Raji (cell line): ENCODE data around the gene PACSIN2.

Source experiments
- POLR2A ChIP-seq: IDR thresholded peaks from 2 replicates; pipeline ENCODE4 v1.6.1; 2011; ENCODE audit warnings: low read depth, low read length, control low read depth; ENCODE audit not compliant: insufficient read depth

The PACSIN2 gene

DNA sequence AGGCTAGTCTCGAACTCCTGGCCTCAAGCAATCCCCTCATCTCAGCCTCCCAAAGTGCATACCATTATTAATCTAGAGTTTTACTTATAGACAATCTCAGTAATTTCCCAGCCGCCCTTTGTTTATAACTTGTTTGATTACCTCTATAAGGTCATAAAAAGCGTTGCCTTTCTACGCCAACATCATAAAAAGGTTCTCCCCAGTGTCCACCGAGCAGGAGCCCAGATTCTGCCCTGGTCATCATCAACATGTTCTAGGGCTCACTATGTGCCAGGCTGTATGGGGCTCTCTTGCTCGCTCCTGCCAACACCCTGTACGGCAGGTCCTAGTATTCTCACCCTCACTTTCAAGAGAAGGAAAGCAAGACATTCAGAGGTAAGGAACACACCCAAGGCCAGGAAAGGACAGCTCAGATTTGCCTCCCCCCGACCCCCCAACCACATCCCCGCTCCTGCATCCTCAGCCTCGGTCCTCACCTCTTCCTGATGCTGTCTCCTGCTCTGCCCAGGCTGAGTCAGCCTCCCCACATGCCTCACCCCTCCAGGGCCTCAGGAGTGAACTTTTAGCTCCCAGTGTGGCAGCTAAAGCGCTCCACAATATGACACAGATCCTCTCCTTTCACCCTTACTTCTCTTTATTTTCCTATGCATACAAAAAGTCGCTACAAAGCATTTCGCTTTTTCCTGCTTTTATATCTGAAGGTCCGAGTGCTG is 172.1 kb downstream of the PACSIN2 start:
- TF ChIP-seq POLR2A: no peak

GRCh38 chr22:42841444-42841843 is 173.5 kb downstream of the PACSIN2 start:
- no peak for TF ChIP-seq POLR2A

DNA sequence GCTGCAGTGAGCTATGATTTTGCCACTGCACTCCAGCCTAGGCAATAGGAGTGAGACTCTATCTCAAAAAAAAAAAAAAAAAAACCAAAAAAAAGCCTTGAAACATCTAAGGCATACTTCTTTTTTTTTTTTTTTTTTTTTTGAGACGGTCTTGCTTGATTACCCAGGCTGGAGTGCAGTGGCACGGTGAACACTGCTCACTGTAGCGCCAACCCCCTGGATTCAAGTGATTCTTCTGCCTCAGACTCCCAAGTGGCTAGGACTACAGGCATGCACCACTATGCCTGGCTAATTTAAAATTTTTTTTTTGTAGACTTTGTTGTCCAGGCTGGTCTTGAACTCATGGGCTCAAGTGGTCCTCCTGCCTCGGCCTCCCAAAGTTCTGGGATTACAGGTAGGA is 177.4 kb downstream of the PACSIN2 start:
- no peak for TF ChIP-seq POLR2A

GRCh38 chr22:42836026-42836425 is 178.9 kb downstream of the PACSIN2 start:
- no peak for TF ChIP-seq POLR2A

DNA sequence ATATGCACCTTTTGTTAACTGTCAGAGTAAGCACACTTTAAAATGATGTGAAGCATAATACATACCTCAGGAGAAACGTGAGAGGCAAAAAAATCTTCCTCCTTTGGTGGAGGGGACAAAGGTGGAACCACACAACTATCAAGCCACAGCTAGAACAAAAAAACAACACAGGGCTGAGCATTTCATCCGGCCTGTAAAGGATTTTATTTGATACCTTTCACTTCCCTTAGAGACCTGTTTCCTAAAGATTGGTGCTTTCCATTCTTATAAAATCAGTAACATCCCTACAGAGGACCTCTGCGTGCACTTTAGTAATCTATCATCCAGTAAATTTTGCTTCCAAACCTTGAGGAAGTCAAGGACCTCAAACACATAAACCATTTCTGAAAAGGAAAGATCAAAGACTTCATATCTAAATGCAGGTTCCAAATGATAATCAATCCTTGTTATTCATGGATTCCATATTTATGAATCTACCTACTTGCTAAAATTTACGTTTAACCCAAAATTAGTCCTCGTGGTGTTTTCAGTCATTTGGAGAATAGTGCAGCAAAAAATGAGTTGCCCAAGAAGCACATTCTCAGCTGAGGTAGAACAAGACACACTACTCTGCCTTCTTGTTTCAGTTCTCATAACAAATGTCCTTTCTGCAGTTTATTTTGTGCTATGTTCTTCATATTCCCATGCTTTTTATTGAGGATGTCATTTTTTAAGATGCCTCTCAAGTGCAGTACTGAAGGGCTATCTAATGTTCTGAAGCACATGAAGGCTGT is 180.6 kb downstream of the PACSIN2 start:
- no peak for TF ChIP-seq POLR2A

GRCh38 chr22:42833104-42833503 is 181.8 kb downstream of the PACSIN2 start:
- TF ChIP-seq POLR2A: no peak

- no peak for TF ChIP-seq POLR2A
These were observed 183.2 kb downstream of the PACSIN2 start for GRCh38 chr22:42831712-42832111.

DNA sequence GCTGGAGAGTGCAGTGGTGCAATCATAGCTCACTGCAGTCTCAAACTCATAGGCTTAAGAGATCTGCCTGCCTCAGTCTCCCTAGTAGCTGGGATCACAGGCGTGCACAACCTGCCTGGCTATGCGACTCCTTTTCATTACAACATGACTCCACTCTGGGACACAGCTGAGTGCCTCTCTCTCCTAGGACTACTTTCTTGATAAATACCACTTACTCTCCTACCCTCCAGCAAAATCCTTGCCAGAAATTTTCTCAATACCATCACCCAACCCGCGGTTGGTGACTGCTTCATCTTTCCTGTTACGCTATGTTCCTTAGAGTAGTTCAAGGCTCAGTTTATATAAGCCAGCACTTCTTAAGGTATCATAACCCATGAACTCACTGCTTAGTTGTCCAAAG is 184.8 kb downstream of the PACSIN2 start:
- TF ChIP-seq POLR2A: no peak

DNA sequence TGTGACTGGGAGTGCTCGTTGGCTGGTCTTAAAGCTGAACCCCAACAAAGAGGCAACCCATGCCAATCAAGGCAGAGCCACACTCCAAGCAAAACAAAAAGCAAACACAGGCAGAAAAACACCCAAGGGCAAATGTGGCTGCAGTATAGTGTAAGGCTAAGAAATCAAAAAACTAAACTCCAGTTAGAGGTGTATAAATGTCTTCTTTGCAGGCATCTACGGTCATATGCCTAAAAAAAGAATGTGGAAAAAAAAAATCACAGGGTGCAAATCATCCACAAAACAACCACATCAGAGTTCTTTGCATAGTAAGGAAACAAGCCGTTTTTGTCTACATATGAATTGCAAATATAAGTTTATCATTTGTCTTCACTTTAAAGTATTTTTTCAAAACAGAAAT is 185.6 kb downstream of the PACSIN2 start:
- TF ChIP-seq POLR2A: no peak

DNA sequence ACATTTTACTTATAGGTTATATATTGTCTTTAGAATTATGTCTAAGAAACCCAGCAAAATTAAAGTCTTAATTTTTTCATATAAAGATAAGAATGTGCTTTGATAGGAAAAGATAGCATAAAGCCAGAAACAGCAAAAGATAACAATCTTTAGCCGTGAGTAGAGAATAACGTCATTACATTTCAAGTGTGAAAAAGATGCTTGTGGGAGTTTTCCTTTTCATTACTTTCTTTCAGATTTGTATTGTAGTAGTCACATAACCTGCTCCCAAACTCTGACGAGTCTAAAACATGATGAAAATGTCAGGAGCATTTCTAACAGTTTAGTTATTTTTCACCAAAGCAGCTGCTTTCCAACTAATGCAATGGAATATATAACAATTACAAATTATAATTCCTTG is 189.2 kb downstream of the PACSIN2 start:
- no peak for TF ChIP-seq POLR2A

- no peak for TF ChIP-seq POLR2A
These were observed 193.6 kb downstream of the PACSIN2 start for GRCh38 chr22:42821386-42821785.

GRCh38 chr22:42820045-42820763 is 194.7 kb downstream of the PACSIN2 start:
- TF ChIP-seq POLR2A: no peak
